T-helper 1 cell treated with Interleukin-12 subunit alpha and Interleukin-12 subunit beta and Interleukin-4 antibody, amounts not matched to agents 30 μg/mL and 1 μg/mL, for 36 hours (primary cell): Measurements from ENCODE around the gene ZNF69.
"Not testable (repeated sequence)": the region's sequence is repeated elsewhere in the genome, so short reads cannot be mapped to it uniquely, and the experiment has no call there.

Source experiments
- H3K27ac Mint-ChIP-seq: one replicate; pipeline ENCODE4 v1.8.0; 2021; ENCODE audit warnings: mild to moderate bottlenecking, mixed read lengths
- H3K27me3 Mint-ChIP-seq: one replicate; pipeline ENCODE4 v1.8.0; 2021; ENCODE audit warnings: low read depth, mixed read lengths
- H3K36me3 Mint-ChIP-seq: one replicate; pipeline ENCODE4 v1.8.0; 2021; ENCODE audit warnings: low read depth, mixed read lengths
- H3K4me1 Mint-ChIP-seq: one replicate; pipeline ENCODE4 v1.8.0; 2021; ENCODE audit warnings: low read depth, mixed read lengths
- H3K4me3 Mint-ChIP-seq: one replicate; pipeline ENCODE4 v1.8.0; 2021; ENCODE audit warnings: mild to moderate bottlenecking, moderate library complexity, mixed read lengths
- H3K9me3 Mint-ChIP-seq: one replicate; pipeline ENCODE4 v1.8.0; 2021; ENCODE audit warnings: mixed read lengths

The ZNF69 gene

DNA sequence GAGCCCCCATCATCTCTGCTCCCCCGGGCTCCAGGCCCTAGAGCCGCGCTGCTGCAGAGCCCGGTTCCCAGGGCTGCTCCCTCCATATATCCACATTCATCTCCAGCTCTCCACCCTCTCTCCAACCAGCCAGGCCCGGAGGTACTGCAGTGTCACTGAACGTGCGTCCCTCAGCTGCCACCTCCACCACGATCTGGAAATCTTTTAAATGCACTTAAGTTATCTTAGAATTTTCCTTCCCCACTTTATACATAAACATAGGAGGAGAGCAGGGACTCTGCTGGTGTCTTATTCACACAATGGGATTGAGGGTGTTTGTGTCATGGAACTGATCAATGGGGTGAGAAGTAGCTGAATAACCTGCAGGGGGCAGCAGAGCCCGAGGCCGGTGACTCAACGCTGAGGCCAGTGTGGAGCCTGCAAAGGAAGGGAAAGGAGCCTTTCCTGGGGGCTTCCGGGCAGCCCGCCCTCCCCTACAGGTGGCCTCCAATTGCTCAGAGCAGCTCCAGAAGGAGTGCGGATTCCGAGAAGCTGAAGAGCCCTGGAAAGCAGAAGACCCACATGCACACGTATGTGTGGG lies 7.8 kb upstream of the ZNF69 start:
- not testable (repeated sequence) for H3K27me3 Mint-ChIP-seq, H3K36me3 Mint-ChIP-seq, H3K4me1 Mint-ChIP-seq, H3K4me3 Mint-ChIP-seq, H3K27ac Mint-ChIP-seq
- peaks cover 11% of the 10 kb centered on the region for H3K9me3 Mint-ChIP-seq

DNA sequence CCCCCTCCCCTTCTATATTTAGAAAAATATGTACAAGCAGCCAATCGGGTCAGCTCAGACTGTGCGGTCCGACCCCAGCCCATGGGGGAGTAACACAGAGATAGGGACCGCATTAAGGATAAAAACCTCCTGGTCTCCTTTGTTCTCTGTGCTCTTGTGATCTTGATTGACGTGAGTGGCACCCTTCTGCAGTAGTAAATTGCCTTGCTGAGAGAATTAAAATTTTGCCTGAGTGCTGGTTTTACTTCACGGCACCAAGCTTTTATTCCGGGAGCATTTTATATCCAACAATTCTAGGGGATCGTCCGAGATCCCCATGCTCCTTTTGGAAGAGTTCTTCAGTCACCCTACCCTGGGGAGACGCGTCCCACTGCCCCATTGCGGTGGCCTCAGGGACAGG lies 7.0 kb upstream of the ZNF69 start:
- Mint-ChIP-seq H3K4me1 (no peaks in the 10 kb centered on the region), H3K27ac (no peak overlapping the region), H3K4me3 (no peak overlapping the region), H3K9me3 (peaks cover 7% of the 10 kb centered on the region), H3K36me3 (no peaks in the 10 kb centered on the region), H3K27me3 (no peaks in the 10 kb centered on the region)

DNA sequence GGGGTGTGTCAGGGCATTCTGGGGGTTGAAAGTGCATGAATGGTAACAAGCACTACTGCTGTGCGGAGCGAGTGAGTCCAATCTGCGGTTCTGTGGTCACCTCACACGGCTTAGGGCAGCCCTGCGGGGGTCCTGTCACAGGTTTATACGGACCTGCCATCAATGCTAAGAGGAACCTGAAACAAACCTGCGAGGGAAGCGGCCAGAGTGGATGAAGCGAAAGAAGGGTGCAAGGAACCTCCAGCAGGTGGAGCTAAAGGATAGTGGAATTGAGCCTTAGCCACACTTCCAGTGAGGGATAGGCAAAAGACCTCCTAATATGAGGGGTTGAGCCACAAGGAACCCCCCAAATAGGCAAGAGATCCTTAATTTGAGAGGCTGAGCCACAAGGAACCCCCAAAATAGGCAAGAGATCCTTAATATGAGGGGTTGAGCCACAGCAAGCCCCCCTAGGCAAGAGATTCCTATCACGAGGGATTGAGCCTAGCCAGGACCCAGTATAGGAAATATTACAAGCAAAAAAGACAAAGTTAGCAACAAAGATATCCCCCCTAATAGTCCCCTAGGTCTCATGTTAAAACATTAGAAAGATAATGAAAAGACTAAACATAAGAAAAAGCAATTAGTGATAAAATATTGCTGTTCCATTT lies 6.3 kb upstream of the ZNF69 start:
- Mint-ChIP-seq H3K27me3 (no peaks in the 10 kb centered on the region), H3K27ac (no peak overlapping the region), H3K36me3 (no peaks in the 10 kb centered on the region), H3K9me3 (peaks cover 5% of the 10 kb centered on the region), H3K4me3 (no peak overlapping the region), H3K4me1 (no peaks in the 10 kb centered on the region)

DNA sequence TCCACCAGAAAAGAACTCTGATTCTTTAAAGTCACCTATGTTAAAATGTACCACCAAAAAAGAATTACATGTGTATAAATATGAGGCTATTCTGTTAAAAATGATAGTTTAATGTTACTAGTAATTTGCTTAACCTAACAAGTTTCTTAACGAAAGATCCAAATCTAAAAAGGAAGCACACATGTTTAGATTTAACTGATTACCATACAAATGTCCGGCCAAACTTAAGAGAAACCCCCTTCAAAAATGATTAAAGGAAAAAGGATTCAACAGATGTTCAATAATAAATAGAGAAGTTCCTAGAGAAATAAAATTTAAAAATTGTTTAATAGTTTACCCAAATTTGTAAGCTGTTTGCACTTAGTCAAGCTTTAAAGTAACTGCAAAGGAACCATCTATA lies 5.0 kb upstream of the ZNF69 start:
- Mint-ChIP-seq H3K9me3 (peaks cover 5% of the 10 kb centered on the region), H3K36me3 (no peaks in the 10 kb centered on the region), H3K4me3 (no peak overlapping the region), H3K4me1 (no peaks in the 10 kb centered on the region), H3K27me3 (no peaks in the 10 kb centered on the region), H3K27ac (no peak overlapping the region)

DNA sequence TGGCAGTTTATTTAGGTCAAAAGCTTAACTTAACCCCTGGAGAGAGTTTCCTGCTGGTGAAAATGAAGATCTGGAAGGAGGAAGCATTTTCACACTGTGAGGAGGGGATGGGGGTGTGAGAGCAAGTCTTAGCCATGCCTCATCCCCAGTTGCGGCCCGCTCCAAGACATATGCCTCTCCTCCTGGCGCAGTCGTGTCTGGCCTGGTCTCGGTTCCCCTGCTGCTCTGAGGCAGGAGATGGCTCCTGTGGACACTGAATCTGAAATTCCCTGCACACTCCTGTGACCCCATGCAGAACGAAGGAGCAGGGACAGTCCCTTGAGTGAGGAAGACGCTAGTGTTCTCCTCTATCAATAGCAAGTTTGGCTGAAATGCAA lies 360 bp upstream of the ZNF69 start:
- Mint-ChIP-seq H3K27me3 (no peaks in the 10 kb centered on the region), H3K27ac (no peak overlapping the region), H3K4me3 (peak overlapping the region; percentile 84), H3K4me1 (peaks cover 10% of the 10 kb centered on the region), H3K36me3 (peaks cover 3% of the 10 kb centered on the region), H3K9me3 (peaks cover 24% of the 10 kb centered on the region)

DNA sequence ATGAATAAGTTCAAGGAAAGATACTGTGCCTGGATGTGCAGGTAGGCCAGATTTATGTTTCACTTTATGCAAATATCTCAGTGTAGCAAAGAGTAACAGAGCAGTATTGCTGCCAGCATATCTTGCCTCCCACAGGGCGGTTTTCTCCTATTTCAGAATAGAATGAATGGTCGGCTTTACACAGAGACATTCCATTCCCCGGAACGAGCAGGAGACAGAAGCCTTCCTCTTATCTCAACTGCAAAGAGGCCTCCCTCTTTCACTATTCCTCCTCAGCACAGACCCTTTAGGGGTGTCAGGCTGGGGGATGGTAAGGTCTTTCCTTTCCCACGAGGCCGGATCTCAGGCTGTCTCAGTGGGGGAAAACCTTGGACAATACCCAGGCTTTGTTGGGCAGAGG lies 2.3 kb downstream of the ZNF69 start:
- not testable (repeated sequence) for H3K4me3 Mint-ChIP-seq, H3K36me3 Mint-ChIP-seq, H3K27me3 Mint-ChIP-seq, H3K27ac Mint-ChIP-seq, H3K4me1 Mint-ChIP-seq
- peaks cover 38% of the 10 kb centered on the region for H3K9me3 Mint-ChIP-seq

DNA sequence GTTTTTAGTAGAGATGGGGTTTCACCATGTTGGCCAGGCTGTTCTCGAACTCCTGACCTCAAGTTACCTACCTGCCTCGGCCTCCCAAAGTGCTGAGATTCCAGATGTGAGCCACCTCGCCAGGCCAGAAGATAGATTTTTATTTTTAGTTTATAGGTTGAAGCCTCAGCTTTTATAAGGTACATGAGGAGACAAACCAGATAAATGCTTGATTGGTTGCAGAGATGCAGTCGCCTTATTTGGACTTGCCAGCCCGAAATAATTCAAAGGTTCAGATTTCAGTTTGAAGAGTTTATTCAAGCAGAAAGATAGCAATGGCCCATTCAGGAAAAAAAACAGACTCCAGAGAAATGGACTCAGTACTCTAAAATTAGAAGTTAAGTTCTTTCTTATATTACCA lies 3.1 kb downstream of the ZNF69 start:
- H3K27ac Mint-ChIP-seq: no peak overlapping the region
- peaks cover 10% of the 10 kb centered on the region for H3K4me1 Mint-ChIP-seq
- H3K4me3 Mint-ChIP-seq: no peak overlapping the region
- H3K36me3 Mint-ChIP-seq: peaks cover 3% of the 10 kb centered on the region
- H3K9me3 Mint-ChIP-seq: peaks cover 44% of the 10 kb centered on the region
- no peaks in the 10 kb centered on the region for H3K27me3 Mint-ChIP-seq

DNA sequence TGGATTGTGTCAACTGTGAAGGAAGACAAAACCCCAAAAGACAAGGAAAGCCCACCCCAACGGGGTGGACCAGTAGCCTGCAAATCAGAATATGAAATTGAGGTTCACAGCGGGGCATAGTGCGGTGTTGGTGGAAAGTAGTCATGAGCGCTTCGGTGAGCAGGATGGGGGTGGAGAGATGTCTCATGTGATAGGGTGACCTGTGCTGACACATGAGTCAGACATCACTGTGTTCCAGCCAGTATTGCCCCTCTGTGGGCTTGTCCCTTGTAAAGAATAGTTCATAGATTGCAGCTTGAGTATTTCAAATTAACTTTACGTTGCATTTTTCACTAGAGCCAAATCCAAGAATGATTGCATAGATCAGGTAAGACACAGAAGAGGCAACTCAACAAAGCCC lies 7.3 kb downstream of the ZNF69 start:
- Mint-ChIP-seq H3K36me3 (no peaks in the 10 kb centered on the region), H3K9me3 (peaks cover 45% of the 10 kb centered on the region), H3K4me3 (no peak overlapping the region)

DNA sequence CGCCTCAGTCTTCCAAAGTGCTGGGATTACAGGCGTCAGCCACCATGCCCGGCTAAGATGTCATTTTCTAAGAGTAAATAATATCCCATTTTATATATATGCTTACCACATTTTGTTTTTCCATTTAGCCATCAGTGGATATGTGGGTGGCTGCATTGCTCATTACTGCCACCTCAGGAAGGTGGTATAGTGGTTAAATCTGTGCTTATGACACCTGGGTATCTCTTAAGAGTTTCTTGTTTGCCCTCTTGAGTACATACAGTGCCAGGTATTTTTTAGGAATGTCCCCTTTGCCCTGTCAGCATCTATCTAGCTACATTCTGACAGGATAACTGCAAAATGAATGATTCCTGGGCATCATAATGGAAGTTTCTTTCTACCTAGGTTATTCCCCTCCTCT lies 14.6 kb downstream of the ZNF69 start:
- Mint-ChIP-seq H3K27me3 (no peaks in the 10 kb centered on the region), H3K9me3 (peaks cover 62% of the 10 kb centered on the region), H3K4me3 (no peak overlapping the region), H3K36me3 (peaks cover 7% of the 10 kb centered on the region), H3K4me1 (no peaks in the 10 kb centered on the region), H3K27ac (no peak overlapping the region)

More for the DNA sequence above, 7.3 kb downstream of the ZNF69 start:
- Mint-ChIP-seq H3K4me1 (no peaks in the 10 kb centered on the region), H3K27me3 (no peaks in the 10 kb centered on the region), H3K27ac (no peak overlapping the region)

DNA sequence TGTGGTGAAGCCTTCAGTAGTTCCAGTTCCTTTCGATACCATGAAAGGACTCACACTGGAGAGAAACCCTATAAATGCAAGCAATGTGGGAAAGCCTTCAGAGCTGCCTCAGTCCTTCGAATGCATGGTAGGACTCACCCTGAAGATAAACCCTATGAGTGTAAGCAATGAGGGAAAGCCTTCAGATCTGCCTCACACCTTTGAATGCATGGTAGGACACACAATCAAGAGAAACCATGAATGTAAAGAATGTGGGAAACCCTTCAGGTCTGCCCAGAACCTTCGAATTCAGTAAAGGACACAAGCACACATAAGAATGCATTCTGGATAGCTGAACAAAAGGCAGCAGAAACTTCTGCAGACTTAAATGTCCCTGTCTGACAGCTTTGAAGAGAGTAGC lies 18.3 kb downstream of the ZNF69 start:
- Mint-ChIP-seq H3K27ac (no peak overlapping the region), H3K4me1 (no peaks in the 10 kb centered on the region), H3K36me3 (peaks cover 7% of the 10 kb centered on the region), H3K27me3 (no peaks in the 10 kb centered on the region), H3K9me3 (peaks cover 66% of the 10 kb centered on the region), H3K4me3 (no peak overlapping the region)

DNA sequence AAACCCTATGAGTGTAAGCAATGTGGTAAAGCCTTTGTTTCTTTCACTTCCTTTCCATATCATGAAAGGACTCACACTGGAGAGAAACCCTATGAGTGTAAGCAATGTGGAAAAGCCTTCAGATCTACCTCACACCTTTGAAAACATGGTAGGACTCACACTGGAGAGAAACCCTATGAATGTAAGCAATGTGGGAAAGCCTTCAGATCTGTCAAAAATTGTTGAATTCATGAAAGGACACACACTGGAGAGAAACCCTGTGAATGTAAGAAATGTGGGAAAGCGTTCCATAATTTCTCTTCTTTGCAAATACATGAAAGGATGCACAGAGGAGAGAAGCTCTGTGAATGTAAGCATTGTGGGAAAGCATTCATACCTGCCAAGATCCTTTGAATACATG lies 24.4 kb downstream of the ZNF69 start:
- not testable (repeated sequence) for H3K27ac Mint-ChIP-seq, H3K4me3 Mint-ChIP-seq, H3K27me3 Mint-ChIP-seq, H3K4me1 Mint-ChIP-seq, H3K36me3 Mint-ChIP-seq
- H3K9me3 Mint-ChIP-seq: peaks cover 52% of the 10 kb centered on the region

DNA sequence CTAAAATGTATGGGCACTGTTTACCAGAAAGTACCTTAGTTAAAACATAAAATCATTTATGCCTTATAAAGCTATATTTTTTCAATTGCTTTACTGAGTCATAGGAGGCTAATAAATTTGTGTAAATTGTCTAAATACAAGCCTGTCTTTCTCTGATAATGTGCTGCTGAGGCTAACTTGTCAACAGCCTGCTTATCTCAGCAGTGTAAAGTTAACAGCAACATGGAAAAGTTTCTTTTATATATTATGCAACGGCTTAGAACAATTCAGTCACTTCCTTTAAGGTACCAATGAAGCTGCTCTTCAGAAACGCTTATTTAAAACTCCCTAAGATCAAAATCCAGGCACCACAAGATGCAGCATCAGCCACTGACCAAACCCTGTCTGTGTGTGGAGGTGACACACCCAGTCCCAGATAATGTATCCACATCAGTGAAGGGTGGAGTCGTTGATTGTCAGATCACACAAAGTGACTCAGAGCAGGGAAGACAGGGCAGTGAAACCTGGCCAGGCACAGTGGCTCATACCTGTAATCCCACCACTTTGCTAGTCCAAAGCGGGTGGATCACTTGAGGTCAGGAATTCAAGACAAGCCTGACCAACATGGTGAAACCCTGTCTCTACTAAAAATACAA lies 27.0 kb downstream of the ZNF69 start:
- not testable (repeated sequence) for H3K4me3 Mint-ChIP-seq, H3K4me1 Mint-ChIP-seq, H3K27ac Mint-ChIP-seq, H3K36me3 Mint-ChIP-seq, H3K27me3 Mint-ChIP-seq
- peaks cover 38% of the 10 kb centered on the region for H3K9me3 Mint-ChIP-seq

DNA sequence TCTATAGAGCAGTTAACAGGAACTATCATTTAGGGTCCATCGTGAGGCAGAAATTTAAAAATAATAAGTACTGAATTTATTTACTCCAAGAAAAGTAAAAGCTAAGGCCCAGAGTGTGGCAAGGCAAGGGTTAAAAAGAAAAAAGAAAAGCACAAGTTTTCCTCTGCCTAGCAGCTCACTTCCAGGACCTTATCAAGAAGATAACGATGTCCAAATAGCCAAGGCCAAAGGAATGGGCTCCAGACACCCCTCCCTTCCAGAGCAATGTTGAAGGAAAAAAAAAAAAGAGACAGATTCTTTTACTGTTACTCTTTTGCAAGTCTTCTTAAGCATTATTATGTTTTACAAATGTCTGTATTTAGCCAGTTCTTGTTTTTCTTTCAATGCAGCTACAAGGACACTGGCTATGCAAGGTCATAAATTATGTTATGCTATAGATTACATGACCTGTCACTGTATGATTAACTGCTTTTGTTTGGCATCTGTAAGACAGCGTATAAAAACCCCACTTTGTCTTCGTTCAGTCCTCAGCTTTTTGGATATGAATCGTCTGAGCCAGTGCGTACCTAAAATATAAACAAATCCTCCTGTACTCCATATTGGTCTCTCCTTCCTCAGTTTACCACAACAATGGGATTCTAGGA lies 34.4 kb downstream of the ZNF69 start:
- peaks cover 10% of the 10 kb centered on the region for H3K36me3 Mint-ChIP-seq

DNA sequence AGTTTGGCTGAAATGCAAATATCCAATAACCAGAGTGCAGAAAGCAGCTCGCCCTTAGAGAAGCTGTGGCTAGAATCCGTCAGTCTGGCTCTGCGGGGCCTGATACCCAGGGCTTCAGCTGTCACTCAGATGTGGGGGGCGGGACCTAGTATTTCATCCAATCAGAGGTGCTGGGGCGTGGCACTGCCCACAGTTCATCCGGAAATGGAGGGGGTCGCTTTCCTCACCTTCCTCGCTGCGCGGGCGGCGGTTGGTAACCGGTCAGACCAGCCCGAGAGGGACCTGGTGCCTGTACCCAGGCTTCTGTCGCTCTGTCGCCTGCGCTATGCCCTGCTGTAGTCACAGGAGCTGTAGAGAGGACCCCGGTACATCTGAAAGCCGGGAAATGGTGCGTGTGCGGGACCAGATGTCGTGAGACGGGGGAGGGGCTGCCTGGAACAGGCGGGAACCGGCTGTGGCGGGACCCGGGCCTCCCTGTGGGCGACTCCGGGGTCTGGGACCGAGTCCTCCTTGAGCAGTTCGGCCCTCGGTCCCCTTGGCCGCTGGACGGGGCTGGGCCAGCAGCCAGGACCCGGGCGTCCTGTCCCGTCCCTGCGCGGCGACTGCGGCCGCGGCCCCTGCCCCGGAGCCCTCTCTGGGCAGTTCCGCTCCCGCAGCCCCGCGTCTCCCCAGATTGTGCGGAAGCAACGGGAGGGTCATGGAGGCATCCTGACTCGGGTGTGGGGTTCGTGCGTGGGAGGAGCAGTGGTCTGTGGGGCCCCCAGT lies 37.5 kb downstream of the ZNF69 start, which contains the start of gene ZNF700:
TSS of gene ZNF700 (plus strand) at position 222 of the 765 bp plus-strand sequence. CDS start at position 326, 104 bp downstream.
- peaks cover 35% of the 10 kb centered on the region for H3K36me3 Mint-ChIP-seq
- peak within 1 kb of the TSS; percentile 95 for H3K27ac Mint-ChIP-seq
- H3K4me3 Mint-ChIP-seq: peak within 1 kb of the TSS; percentile 91
- H3K27me3 Mint-ChIP-seq: no peaks in the 10 kb centered on the region
- H3K4me1 Mint-ChIP-seq: peaks cover 31% of the 10 kb centered on the region
- peaks cover 19% of the 10 kb centered on the region for H3K9me3 Mint-ChIP-seq

More for the DNA sequence above, 34.4 kb downstream of the ZNF69 start:
- Mint-ChIP-seq H3K4me1 (peaks cover 28% of the 10 kb centered on the region), H3K9me3 (peaks cover 15% of the 10 kb centered on the region), H3K27me3 (no peaks in the 10 kb centered on the region), H3K4me3 (no peak overlapping the region), H3K27ac (no peak overlapping the region)
